Upper lobe of left lung (tissue), 4 donors: ENCODE results near the gene SREBF1.

Source experiments
- CTCF ChIP-seq, 6 experiments: fragments of 450-650 bp in 4 of 6; fragments of 200-600 bp in 2 of 6; sonication (generic) in 2 of 6; IDR thresholded peaks; one replicate each; pipeline ENCODE4 v1.5.1; 2016 to 2019; ENCODE audit warnings: antibody characterized with exemption in 6 of 6
- POLR2AphosphoS5 ChIP-seq, 2 donors: sonication (generic); formaldehyde crosslinking; IDR thresholded peaks; one replicate each; pipeline ENCODE4 v1.5.1; 2017; ENCODE audit warnings: antibody characterized with exemption in 2 of 2

- no peak for TF ChIP-seq CTCF (IDR thresholded peaks at IDR 0.05)
- TF ChIP-seq POLR2AphosphoS5 (IDR thresholded peaks at IDR 0.05) = no peak
Measured at GRCh38 chr17:17816240-17816814, 20.5 kb downstream of the SREBF1 start.
